Neuronal stem cell (in vitro differentiated cells): Measurements from ENCODE around the gene AHRR.
"Not testable (repeated sequence)": the region's sequence is repeated elsewhere in the genome, so short reads cannot be mapped to it uniquely, and the experiment has no call there.

Source experiments
- DNase-seq: peaks from one replicate; pipeline ENCODE4 v3.0.0-alpha.2; 2013; ENCODE audit warnings: low spot score
- H2AFZ ChIP-seq: one replicate; pipeline ENCODE4 v1.6.1; 2013; ENCODE audit warnings: mild to moderate bottlenecking, low read length, inconsistent platforms
- H2AK5ac ChIP-seq: 2 replicates; pipeline ENCODE4 v1.6.1; 2013; ENCODE audit warnings: low read depth, mild to moderate bottlenecking, inconsistent platforms, low read length, moderate library complexity, mixed read lengths
- H2BK120ac ChIP-seq: 2 replicates; pipeline ENCODE4 v1.6.1; 2013; ENCODE audit warnings: low read depth, mild to moderate bottlenecking, inconsistent platforms, low read length, moderate library complexity, mixed read lengths
- H2BK12ac ChIP-seq: one replicate; pipeline ENCODE4 v1.6.1; 2013; ENCODE audit warnings: low read length, inconsistent platforms
- H2BK15ac ChIP-seq: 2 replicates; pipeline ENCODE4 v1.6.1; 2013; ENCODE audit warnings: mild to moderate bottlenecking, low read length, inconsistent platforms, mixed read lengths
- H2BK5ac ChIP-seq: one replicate; pipeline ENCODE4 v1.6.1; 2013; ENCODE audit warnings: inconsistent platforms, mild to moderate bottlenecking, low read length, moderate library complexity
- H3K14ac ChIP-seq: one replicate; pipeline ENCODE4 v1.6.1; 2013; ENCODE audit warnings: low read length, inconsistent platforms
- H3K18ac ChIP-seq: 2 replicates; pipeline ENCODE4 v1.6.1; 2013; ENCODE audit warnings: low read length, inconsistent platforms
- H3K23ac ChIP-seq: 2 replicates; pipeline ENCODE4 v1.6.1; 2013; ENCODE audit warnings: low read depth, mild to moderate bottlenecking, mixed read lengths, low read length, inconsistent platforms; ENCODE audit not compliant: poor library complexity
- H3K27ac ChIP-seq: replicated peaks from 3 replicates; pipeline ENCODE4 v1.5.1; 2013; ENCODE audit warnings: low read length, inconsistent platforms
- H3K27me3 ChIP-seq, 3 experiments: 2 replicates each; pipeline ENCODE4 v1.6.1; 2013; ENCODE audit warnings: low read length in 3 of 3, mild to moderate bottlenecking in 2 of 3, inconsistent platforms in 1 of 3, low read depth in 1 of 3, mixed read lengths in 1 of 3, moderate library complexity in 1 of 3; ENCODE audit not compliant: control insufficient read depth in 3 of 3, insufficient read depth in 3 of 3
- H3K36me3 ChIP-seq, 2 donors: replicated peaks in 1 of 2; 2 replicates each; pipeline ENCODE4 v1.6.1; 2013; ENCODE audit warnings: low read length in 2 of 2; ENCODE audit not compliant: control insufficient read depth in 2 of 2, insufficient read depth in 2 of 2
- H3K4ac ChIP-seq: 2 replicates; pipeline ENCODE4 v1.6.1; 2013; ENCODE audit warnings: inconsistent platforms, mild to moderate bottlenecking, low read length, moderate library complexity
- H3K4me1 ChIP-seq, 2 donors: 1 replicate in 1 of 2; 2 replicates in 1 of 2; pipeline ENCODE4 v1.6.1; 2013; ENCODE audit warnings: low read length in 2 of 2, low read depth in 1 of 2; ENCODE audit not compliant: control insufficient read depth in 2 of 2, insufficient read depth in 1 of 2
- H3K4me2 ChIP-seq: one replicate; pipeline ENCODE4 v1.6.1; 2013; ENCODE audit warnings: mild to moderate bottlenecking, low read length, inconsistent platforms; ENCODE audit not compliant: insufficient read depth, poor library complexity, severe bottlenecking
- H3K4me3 ChIP-seq, 2 donors: 2 replicates each; pipeline ENCODE4 v1.5.1; 2013; ENCODE audit warnings: low read length in 2 of 2, mild to moderate bottlenecking in 2 of 2, inconsistent platforms in 1 of 2, moderate library complexity in 1 of 2
- H3K79me1 ChIP-seq: one replicate; pipeline ENCODE4 v1.6.1; 2013; ENCODE audit warnings: low read depth, mild to moderate bottlenecking, inconsistent platforms, low read length, moderate library complexity
- H3K9ac ChIP-seq: one replicate; pipeline ENCODE4 v1.6.1; 2013; ENCODE audit warnings: mild to moderate bottlenecking, low read depth, low read length, inconsistent platforms; ENCODE audit not compliant: poor library complexity
- H3K9me3 ChIP-seq, 2 donors: replicated peaks in 1 of 2; 2 replicates each; pipeline versions ENCODE3 to v1.6.1; 2013; ENCODE audit warnings: low read length in 2 of 2, mild to moderate bottlenecking in 2 of 2, inconsistent platforms in 1 of 2, low read depth in 1 of 2, mixed read lengths in 1 of 2, moderate library complexity in 1 of 2; ENCODE audit not compliant: control insufficient read depth in 2 of 2, insufficient read depth in 1 of 2
- H4K8ac ChIP-seq: one replicate; pipeline ENCODE4 v1.6.1; 2013; ENCODE audit warnings: low read depth, mild to moderate bottlenecking, inconsistent platforms, low read length, moderate library complexity
- H4K91ac ChIP-seq: one replicate; pipeline ENCODE4 v1.6.1; 2013; ENCODE audit warnings: low read length, low read depth, mild to moderate bottlenecking, inconsistent platforms; ENCODE audit not compliant: poor library complexity
- WGBS, 2 donors: extraction: QIAGEN DNeasy Blood & Tissue Kit; methylation state at CpG; one replicate each; pipeline ENCODE4 v1.1.7; 2013; ENCODE audit warnings: missing lambda C conversion rate in 2 of 2, mixed read lengths in 1 of 2; ENCODE audit not compliant: insufficient read length in 2 of 2, insufficient replicate concordance in 1 of 2; ENCODE audit errors: extremely low coverage in 2 of 2; 5-methylcytosine and 5-hydroxymethylcytosine counted together

AHRR gene

DNA sequence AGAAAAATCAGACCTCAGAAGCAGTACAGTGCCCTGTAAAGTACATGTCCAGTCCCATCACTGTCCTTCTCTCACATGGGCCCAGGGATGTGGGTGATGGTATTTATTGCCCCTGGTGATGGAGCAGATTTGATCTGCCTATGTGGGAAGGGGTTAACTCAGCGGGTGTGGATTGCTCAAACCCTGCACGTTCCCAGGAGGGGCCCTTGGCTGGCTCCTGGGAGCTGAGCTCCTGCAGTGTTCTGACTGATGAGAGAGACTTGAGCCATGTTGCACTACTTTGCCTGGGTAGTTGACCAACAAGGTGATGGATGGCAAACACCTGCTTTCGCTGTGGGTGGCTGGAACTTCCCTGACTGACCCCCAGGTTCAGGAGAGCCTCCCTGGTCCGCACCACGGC is 21.6 kb upstream of the AHRR start:
- H3K27ac ChIP-seq, H2AFZ ChIP-seq, H4K8ac ChIP-seq, H3K79me1 ChIP-seq, H3K14ac ChIP-seq, H3K23ac ChIP-seq, H2BK15ac ChIP-seq, H2BK5ac ChIP-seq, H3K18ac ChIP-seq, H3K27me3 ChIP-seq, H2BK120ac ChIP-seq, H2AK5ac ChIP-seq, DNase-seq, H3K9me3 ChIP-seq, H3K36me3 ChIP-seq, H2BK12ac ChIP-seq, H3K4me2 ChIP-seq, H4K91ac ChIP-seq, H3K4me1 ChIP-seq, H3K4ac ChIP-seq, H3K9ac ChIP-seq, H3K4me3 ChIP-seq: not testable (repeated sequence)
- WGBS, 2 donors, result no CpG with 5 or more reads among the region's 5 CpGs

DNA sequence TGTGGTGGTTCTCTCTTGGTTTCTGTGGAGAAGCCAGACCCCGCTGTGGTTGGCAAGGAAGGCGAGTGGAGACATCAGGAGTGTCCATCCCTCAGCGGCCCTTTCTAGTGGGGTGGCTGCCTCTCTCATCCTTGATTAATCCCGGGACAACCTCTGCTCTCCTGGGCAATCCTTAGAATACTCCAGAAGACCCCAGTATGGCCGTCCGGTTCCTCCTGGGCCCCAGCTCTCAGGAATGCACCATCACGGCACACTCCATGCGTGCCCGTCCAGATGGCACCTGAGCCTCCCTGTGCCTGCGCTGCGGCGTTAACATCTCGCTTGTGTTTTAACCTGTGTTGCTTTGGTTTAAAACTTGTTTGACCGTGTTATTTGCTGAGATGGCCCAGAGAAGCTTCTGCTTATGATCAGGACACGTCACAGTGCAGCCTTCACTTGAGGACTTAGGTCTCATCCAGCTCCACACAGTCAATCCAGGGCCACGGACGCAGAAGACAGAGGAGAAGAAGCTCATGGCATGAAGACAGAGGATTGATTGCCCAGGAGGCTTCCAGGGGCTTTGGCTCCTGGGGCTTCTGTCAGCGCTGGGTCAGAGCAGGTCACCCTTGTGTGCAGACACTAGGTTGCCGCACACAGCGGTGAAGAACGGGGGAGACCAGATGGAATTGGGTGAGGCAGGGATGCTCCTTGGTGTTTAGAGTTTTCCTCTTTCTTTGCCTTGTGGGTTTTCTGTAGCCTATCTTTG is 20.7 kb upstream of the AHRR start:
- H3K4me1 ChIP-seq, H2AK5ac ChIP-seq, H3K36me3 ChIP-seq, H4K8ac ChIP-seq, H2BK120ac ChIP-seq, H2BK15ac ChIP-seq, H2AFZ ChIP-seq, H3K4ac ChIP-seq, H3K9me3 ChIP-seq, H3K79me1 ChIP-seq, H3K4me3 ChIP-seq, H3K18ac ChIP-seq, H2BK12ac ChIP-seq, H3K23ac ChIP-seq, H4K91ac ChIP-seq, H3K4me2 ChIP-seq, H3K9ac ChIP-seq, H2BK5ac ChIP-seq, H3K27ac ChIP-seq, DNase-seq, H3K14ac ChIP-seq, H3K27me3 ChIP-seq: not testable (repeated sequence)
- no CpG with 5 or more reads among the region's 21 CpGs for WGBS, 2 donors

DNA sequence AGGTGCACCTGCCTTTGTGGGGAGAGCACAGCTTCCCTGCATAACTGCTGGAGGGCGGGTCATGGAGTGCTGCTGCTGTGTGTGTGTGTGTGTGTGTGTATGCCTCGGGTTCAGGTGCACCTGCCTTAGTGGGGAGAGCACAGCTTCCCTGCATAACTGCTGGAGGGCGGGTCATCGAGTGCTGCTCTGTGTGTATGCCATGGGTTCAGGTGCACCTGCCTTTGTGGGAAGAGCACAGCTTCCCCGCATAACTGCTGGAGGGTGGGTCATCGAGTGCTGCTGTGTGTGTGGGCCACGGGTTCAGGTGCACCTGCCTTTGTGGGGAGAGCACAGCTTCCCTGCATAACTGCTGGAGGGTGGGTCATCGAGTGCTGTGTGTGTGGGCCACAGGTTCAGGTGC is 19.1 kb upstream of the AHRR start:
- H3K18ac ChIP-seq, H3K27ac ChIP-seq, H2BK120ac ChIP-seq, H3K9ac ChIP-seq, H4K8ac ChIP-seq, H2BK5ac ChIP-seq, H2BK15ac ChIP-seq, DNase-seq, H3K79me1 ChIP-seq, H3K9me3 ChIP-seq, H3K4me1 ChIP-seq, H3K23ac ChIP-seq, H3K4me3 ChIP-seq, H2AFZ ChIP-seq, H2BK12ac ChIP-seq, H3K14ac ChIP-seq, H3K27me3 ChIP-seq, H3K4ac ChIP-seq, H2AK5ac ChIP-seq, H3K4me2 ChIP-seq, H4K91ac ChIP-seq: not testable (repeated sequence)
- peaks cover 7 to 23% of the 10 kb centered on the region in 2 donors for H3K36me3 ChIP-seq
- WGBS, 2 donors, result no CpG with 5 or more reads among the region's 8 CpGs

DNA sequence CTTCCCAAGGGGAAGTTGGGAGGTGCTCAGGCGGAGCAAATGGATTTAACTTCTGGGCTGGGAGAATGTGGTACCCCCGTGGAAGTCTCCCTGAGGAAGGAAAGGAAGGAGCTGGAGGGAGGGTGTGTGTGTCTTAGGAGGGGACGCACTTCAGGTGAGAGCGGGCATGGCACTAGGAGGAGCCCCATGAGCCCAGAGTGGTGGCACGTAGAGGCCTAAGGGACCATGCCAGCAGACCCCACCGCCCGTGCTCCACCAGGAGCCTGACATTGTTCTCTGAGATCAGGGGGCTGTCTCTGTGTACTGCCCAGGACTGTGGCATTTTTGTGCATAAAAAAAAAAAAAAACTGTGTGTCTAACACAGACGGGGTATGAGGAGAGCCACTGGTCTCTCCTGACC is 18.5 kb upstream of the AHRR start:
- WGBS, 2 donors, result no CpG with 5 or more reads among the region's 8 CpGs
- H3K9ac ChIP-seq, result no peak overlapping the region
- peaks cover 7 to 28% of the 10 kb centered on the region in 2 donors for H3K36me3 ChIP-seq
- no peak overlapping the region for H4K91ac ChIP-seq
- H3K4ac ChIP-seq, result no peak overlapping the region
- no peak overlapping the region for H3K27ac ChIP-seq
- H3K4me3 ChIP-seq, result no peak overlapping the region
- peaks cover 0 to 1% of the 10 kb centered on the region in 2 donors for H3K4me1 ChIP-seq
- H3K27me3 ChIP-seq, result no peaks in the 10 kb centered on the region
- H2AK5ac ChIP-seq, result no peak overlapping the region
- peaks cover 3% of the 10 kb centered on the region for H3K79me1 ChIP-seq
- no peak overlapping the region for H4K8ac ChIP-seq
- no peak overlapping the region for H2BK120ac ChIP-seq
- no peak overlapping the region for H2BK15ac ChIP-seq
- H2BK5ac ChIP-seq, result no peak overlapping the region
- no peaks in the 10 kb centered on the region for H3K9me3 ChIP-seq
- no peak overlapping the region for H2AFZ ChIP-seq
- H3K4me2 ChIP-seq, result no peak overlapping the region
- H3K14ac ChIP-seq, result no peak overlapping the region
- no peak overlapping the region for H3K18ac ChIP-seq
- no peak overlapping the region for H3K23ac ChIP-seq
- H2BK12ac ChIP-seq, result no peak overlapping the region
- DNase-seq, result no peak
